Lower lobe of right lung (tissue), 2 donors: ENCODE results near the gene FSD2. TPM values are rescaled to one million over a fixed set of nuclear protein-coding genes. Genes with fewer than 3 reads are reported as not detected.

ENCODE experiments used
- ATAC-seq, 2 donors: fragments of 200-7000 bp; cut with Tn5 transposase; one replicate each; pipeline ENCODE4 v1.9.1; 2020 to 2022; ENCODE audit warnings: mild to moderate bottlenecking in 2 of 2, moderate library complexity in 2 of 2
- DNase-seq: peaks from one replicate; pipeline ENCODE4 v3.0.0-alpha.2; 2020
- H3K27ac ChIP-seq: fragments of 200-600 bp; one replicate; pipeline ENCODE4 v1.8.0; 2022
- H3K27me3 ChIP-seq: fragments of 200-600 bp; one replicate; pipeline ENCODE4 v1.8.0; 2022; ENCODE audit warnings: low read depth
- H3K36me3 ChIP-seq: fragments of 200-600 bp; one replicate; pipeline ENCODE4 v1.8.0; 2022; ENCODE audit warnings: mild to moderate bottlenecking
- H3K4me1 ChIP-seq: fragments of 200-600 bp; one replicate; pipeline ENCODE4 v1.8.0; 2022
- H3K4me3 ChIP-seq: fragments of 200-600 bp; one replicate; pipeline ENCODE4 v1.8.0; 2022; ENCODE audit warnings: mild to moderate bottlenecking
- H3K9me3 ChIP-seq: fragments of 200-600 bp; one replicate; pipeline ENCODE4 v1.8.0; 2022
- intact Hi-C: fragments of 100-400 bp; cut with DNase I; formaldehyde crosslinking; loops from one replicate; pipeline ENCODE4 v1.11.0; 2022
- total RNA-seq: library from RNA; stranded (reverse); fragmentation: NEBNext Ultra II Directional; extraction: Animal tissue kit (Norgen Biotek cat#: 25700); gene quantifications from one replicate; pipeline ENCODE4 v1.2.1, GENCODE V29; 2021
- TF ChIP-seq, protein P1 (sequence below): fragments of 200-600 bp; IDR thresholded peaks from one replicate; pipeline ENCODE4 v1.8.0; 2022; ENCODE audit warnings: antibody characterized with exemption, mild to moderate bottlenecking
- donor health status: DM: no; HTN: yes; CAD: no; lungs with severe emphysema.

Gene FSD2
- total RNA-seq, 1 donor from 2014 or later, result 0.18 TPM

DNA sequence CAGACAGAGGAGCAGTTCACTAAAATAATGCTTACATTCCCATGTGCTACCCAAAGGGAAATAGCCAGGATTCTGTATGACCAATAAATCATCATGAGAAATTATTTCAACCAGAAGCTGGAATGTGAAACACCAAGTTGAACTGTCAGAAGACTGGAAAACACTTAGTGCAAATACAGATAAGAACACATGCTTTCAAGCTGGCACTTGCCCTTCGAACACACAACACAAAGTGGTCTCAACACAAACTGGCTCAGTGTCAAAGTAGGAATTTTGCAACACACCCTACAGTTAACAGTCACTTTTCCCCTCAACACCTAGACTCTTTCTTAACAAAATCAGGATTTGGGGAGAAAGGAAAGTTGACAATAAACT lies 1.3 kb downstream of the FSD2 start:
- no peak for DNase-seq
- intact Hi-C loops, result no loop called here
- Histone ChIP-seq H3K9me3 (no peaks in the 10 kb centered on the region), H3K4me1 (peaks cover 7% of the 10 kb centered on the region), H3K4me3 (no peak overlapping the region), H3K27ac (no peak overlapping the region), H3K36me3 (no peaks in the 10 kb centered on the region), H3K27me3 (no peaks in the 10 kb centered on the region)
- ATAC-seq, result no peak
- TF ChIP-seq, protein P1, sequence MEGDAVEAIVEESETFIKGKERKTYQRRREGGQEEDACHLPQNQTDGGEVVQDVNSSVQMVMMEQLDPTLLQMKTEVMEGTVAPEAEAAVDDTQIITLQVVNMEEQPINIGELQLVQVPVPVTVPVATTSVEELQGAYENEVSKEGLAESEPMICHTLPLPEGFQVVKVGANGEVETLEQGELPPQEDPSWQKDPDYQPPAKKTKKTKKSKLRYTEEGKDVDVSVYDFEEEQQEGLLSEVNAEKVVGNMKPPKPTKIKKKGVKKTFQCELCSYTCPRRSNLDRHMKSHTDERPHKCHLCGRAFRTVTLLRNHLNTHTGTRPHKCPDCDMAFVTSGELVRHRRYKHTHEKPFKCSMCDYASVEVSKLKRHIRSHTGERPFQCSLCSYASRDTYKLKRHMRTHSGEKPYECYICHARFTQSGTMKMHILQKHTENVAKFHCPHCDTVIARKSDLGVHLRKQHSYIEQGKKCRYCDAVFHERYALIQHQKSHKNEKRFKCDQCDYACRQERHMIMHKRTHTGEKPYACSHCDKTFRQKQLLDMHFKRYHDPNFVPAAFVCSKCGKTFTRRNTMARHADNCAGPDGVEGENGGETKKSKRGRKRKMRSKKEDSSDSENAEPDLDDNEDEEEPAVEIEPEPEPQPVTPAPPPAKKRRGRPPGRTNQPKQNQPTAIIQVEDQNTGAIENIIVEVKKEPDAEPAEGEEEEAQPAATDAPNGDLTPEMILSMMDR, result no peak

DNA sequence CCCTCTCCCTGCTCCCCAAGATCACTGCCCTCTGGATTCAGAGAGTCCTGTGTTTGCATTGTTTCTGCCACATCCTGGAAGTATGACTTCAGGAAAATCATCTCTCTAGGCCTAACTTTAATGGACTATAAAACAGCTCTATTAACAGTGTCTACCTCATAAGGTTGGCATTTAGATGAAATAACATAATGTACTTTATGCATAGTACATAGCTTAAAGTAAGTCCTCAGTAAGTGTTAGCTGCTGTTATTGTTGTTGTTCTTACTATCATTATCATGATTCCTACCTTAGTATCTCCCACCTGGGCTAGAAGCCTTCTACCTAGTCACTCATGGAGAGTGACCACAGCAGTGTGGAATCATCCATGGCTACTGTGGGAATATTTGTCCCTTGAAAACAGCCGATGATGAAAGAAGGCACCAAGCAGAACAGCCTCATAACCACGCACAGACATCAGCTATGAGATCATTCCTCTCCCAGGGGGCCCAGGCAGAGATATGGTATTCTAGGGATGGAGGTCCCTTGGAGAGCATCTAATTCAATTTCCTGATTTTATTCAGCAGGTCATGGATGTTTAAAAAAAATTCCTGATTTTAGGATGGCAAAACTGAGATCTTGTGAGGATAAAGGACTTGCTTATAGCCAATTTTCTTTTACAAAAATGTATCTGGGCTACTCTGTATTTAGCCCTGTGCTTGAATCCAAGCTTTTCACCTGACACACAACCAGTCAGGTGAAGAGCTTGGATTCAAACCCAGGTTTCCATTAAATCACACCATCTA lies 1.9 kb downstream of the FSD2 start:
- intact Hi-C loops, result no loop called here
- DNase-seq, result no peak
- Histone ChIP-seq H3K4me1 (peaks cover 5% of the 10 kb centered on the region), H3K36me3 (no peaks in the 10 kb centered on the region), H3K27me3 (no peaks in the 10 kb centered on the region), H3K27ac (no peak overlapping the region), H3K4me3 (no peak overlapping the region), H3K9me3 (no peaks in the 10 kb centered on the region)
- TF ChIP-seq, protein P1, result no peak
- ATAC-seq, result no peak

DNA sequence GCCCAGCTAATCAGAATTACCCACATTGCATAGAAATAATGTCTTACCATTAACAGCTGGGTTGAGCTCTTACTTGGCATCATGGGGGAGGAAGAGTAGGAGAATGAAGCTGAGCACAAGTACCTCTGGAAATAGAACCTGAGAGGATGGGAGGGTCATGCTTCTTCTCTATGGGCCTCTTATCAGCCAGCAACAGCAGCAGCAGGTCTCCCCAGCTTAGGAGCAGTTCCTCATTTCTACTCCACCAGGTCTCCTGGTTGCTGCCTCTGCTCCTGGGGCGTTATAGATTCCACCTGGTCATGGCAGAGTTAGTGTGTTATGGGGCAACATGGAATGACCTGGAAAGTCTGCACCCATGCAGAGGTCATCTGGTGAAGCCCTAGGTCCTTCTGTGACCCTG lies 3.4 kb downstream of the FSD2 start:
- no peaks in the 10 kb centered on the region for H3K27me3 ChIP-seq
- DNase-seq (no peak), ATAC-seq (no peak)
- no peaks in the 10 kb centered on the region for H3K36me3 ChIP-seq
- no peaks in the 10 kb centered on the region for H3K4me1 ChIP-seq
- intact Hi-C loops, result no loop called here
- no peak overlapping the region for H3K27ac ChIP-seq
- TF ChIP-seq, protein P1, result no peak
- H3K9me3 ChIP-seq, result no peaks in the 10 kb centered on the region
- H3K4me3 ChIP-seq, result no peak overlapping the region

DNA sequence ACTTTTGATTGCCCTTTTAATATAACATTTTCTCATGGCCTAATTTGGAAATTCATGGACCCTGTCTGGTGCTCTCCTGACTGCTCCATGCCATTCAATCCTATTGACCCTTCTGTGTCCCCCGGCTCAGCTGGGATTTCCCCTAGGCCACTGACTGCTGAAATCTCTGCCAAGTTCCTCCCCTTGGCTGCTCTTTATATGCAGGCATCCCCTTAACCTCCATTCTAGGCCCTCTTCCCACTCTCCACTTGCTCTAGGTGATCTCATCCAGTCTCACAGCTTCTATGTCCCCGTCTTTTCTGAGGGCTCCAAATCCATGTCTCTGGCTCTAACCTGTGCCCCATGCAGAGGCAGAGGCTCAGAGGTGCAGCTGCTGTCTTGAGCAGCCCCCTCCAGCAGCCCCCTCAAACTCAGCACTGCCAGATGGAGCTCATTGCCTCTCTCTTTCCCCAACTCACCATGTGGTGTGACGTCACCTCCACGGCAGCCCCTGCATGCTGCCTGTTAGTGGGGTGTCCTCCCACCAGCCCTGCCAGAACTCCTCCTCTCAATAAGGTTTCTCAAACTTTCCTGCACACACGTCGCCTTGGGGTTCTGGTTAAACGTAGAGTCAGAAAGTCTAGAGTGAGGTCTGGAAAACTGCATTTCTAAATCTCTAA lies 6.6 kb downstream of the FSD2 start:
- no peaks in the 10 kb centered on the region for H3K27me3 ChIP-seq
- H3K4me1 ChIP-seq, result no peaks in the 10 kb centered on the region
- ATAC-seq (no peak), DNase-seq (no peak)
- no peaks in the 10 kb centered on the region for H3K9me3 ChIP-seq
- TF ChIP-seq, protein P1, result no peak
- intact Hi-C loops, result no loop called here
- no peaks in the 10 kb centered on the region for H3K36me3 ChIP-seq
- no peak overlapping the region for H3K4me3 ChIP-seq
- no peak overlapping the region for H3K27ac ChIP-seq

DNA sequence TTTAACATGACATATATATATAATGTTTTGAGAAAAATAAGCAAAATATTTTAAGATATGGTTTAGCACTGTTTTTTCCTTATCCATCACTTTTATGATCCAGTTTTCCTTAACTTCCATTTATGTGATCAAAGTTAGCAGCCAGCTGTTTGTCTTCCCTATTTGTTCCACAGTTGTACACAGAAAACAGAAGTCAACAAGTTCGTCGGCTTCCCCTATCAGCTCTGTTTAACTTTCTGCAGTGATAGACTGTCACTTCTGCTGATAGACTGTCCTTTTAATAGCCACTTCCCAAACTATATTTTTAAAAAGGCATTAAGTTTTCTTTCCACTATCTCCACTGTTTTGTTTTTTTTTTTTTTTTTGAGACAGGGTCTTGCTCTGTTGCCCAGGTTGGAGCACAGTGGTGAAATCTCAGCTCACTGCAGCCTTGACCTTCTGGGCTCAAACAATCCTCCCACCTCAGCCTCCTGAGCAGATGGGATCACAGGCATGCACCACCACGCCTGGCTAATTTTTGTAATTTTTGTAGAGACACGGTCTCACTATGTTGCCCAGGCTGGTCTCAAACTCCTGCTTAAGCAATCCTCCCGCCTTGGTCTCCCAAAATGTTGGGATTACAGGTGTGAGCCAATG lies 7.2 kb downstream of the FSD2 start:
- H3K9me3 ChIP-seq, result no peaks in the 10 kb centered on the region
- no peaks in the 10 kb centered on the region for H3K36me3 ChIP-seq
- no peak overlapping the region for H3K4me3 ChIP-seq
- H3K27me3 ChIP-seq, result no peaks in the 10 kb centered on the region
- TF ChIP-seq, protein P1, result no peak
- ATAC-seq (no peak), DNase-seq (no peak)
- no peak overlapping the region for H3K27ac ChIP-seq
- intact Hi-C loops, result no loop called here
- H3K4me1 ChIP-seq, result no peaks in the 10 kb centered on the region
